HCT116 (cell line): ENCODE results near the gene NSMCE1. TPM values are rescaled to one million over a fixed set of nuclear protein-coding genes. Genes with fewer than 3 reads are reported as not detected.

ENCODE experiments used
- ATAC-seq: fragments of 200-7000 bp; cut with Tn5 transposase; 2 replicates; pipeline ENCODE4 v1.9.1; 2020; ENCODE audit warnings: mild to moderate bottlenecking, moderate library complexity
- BruUV-seq: library from RNA; stranded (reverse); fragments of 400-500 nt; replicated peaks from 2 replicates; lab custom pipeline; 2021; lab: Mats Ljungman, UMichigan
- CTCF ChIA-PET: fragments of 300-600 bp; sonication (Branson Sonifier 250); formaldehyde crosslinking; loops from one replicate; lab custom pipeline; 2021; ENCODE audit warnings: antibody characterized with exemption; lab: Charles Lee
- POLR2A ChIA-PET: fragments of 300-600, 350-600 bp; sonication (Branson Sonifier 250); formaldehyde crosslinking; loops from one replicate; lab custom pipeline; 2021; ENCODE audit warnings: antibody characterized with exemption; lab: Charles Lee
- RAD21 ChIA-PET, 2 experiments: fragments of 300-600 bp; sonication (Branson Sonifier 250); formaldehyde crosslinking; loops; one replicate each; lab custom pipeline; 2023; ENCODE audit warnings: low total read pairs in 2 of 2; ENCODE audit not compliant: uncharacterized antibody in 2 of 2, unreplicated experiment in 2 of 2, low non-redundant PET in 1 of 2; lab: Charles Lee
- DNase-seq: peaks from one replicate; pipeline ENCODE4 v3.0.0-alpha.2; 2010; ENCODE audit warnings: low read depth, low spot score
- H2AFZ ChIP-seq: fragments of 200-600 bp; shearing (Covaris generic), sonication (generic); 2 replicates; pipeline ENCODE4 v1.6.1; 2017; ENCODE audit warnings: low read depth, mixed run types, mixed read lengths, antibody characterized with exemption, low read length; ENCODE audit not compliant: poor library complexity, severe bottlenecking
- H3K27ac ChIP-seq: 2 replicates; pipeline ENCODE4 v1.5.1; 2012; ENCODE audit warnings: low read depth, low read length
- H3K27me3 ChIP-seq: fragments of 200-600 bp; sonication (generic); 2 replicates; pipeline ENCODE4 v1.6.1; 2016; ENCODE audit warnings: mixed run types, low read length, mixed read lengths; ENCODE audit not compliant: insufficient read depth
- H3K36me3 ChIP-seq, 2 experiments: fragments of 200-500 bp in 1 of 2; fragments of 200-600 bp in 1 of 2; sonication (Bioruptor generic) in 1 of 2; sonication (generic) in 1 of 2; 2 replicates each; pipeline versions ENCODE4 v1.5.1 to v1.6.1; 2014 to 2016; ENCODE audit warnings: low read length in 2 of 2, inconsistent platforms in 1 of 2, mixed read lengths in 1 of 2, mixed run types in 1 of 2; ENCODE audit not compliant: insufficient read depth in 2 of 2, control insufficient read depth in 1 of 2
- H3K4me1 ChIP-seq, 2 experiments: fragments of 200-600 bp in 1 of 2; sonication (generic) in 1 of 2; 2 replicates each; pipeline versions ENCODE4 v1.5.1 to v1.6.1; 2012 to 2017; ENCODE audit warnings: low read length in 2 of 2, inconsistent platforms in 1 of 2, mild to moderate bottlenecking in 1 of 2, mixed read lengths in 1 of 2, mixed run types in 1 of 2, moderate library complexity in 1 of 2; ENCODE audit not compliant: insufficient read depth in 2 of 2, control insufficient read depth in 1 of 2
- H3K4me2 ChIP-seq: fragments of 200-600 bp; sonication (generic); 2 replicates; pipeline ENCODE4 v1.6.1; 2017; ENCODE audit warnings: mixed run types, low read length, mixed read lengths
- H3K4me3 ChIP-seq, 2 experiments: fragments of 200-600 bp in 1 of 2; sonication (generic) in 1 of 2; replicated peaks in 1 of 2; 2 replicates each; pipeline ENCODE4 v1.5.1; 2011 to 2016; ENCODE audit warnings: low read length in 2 of 2, control low read depth in 1 of 2, low read depth in 1 of 2, mild to moderate bottlenecking in 1 of 2, mixed read lengths in 1 of 2, mixed run types in 1 of 2
- H3K79me2 ChIP-seq: fragments of 200-600 bp; sonication (generic); 2 replicates; pipeline ENCODE4 v1.6.1; 2017; ENCODE audit warnings: mild to moderate bottlenecking, mixed run types, low read length, moderate library complexity, mixed read lengths; ENCODE audit not compliant: insufficient read depth
- H3K9ac ChIP-seq: fragments of 200-600 bp; sonication (generic); 2 replicates; pipeline ENCODE4 v1.6.1; 2016; ENCODE audit warnings: low read length, mixed read lengths
- H3K9me2 ChIP-seq: fragments of 200-600 bp; sonication (generic), shearing (Covaris generic); 2 replicates; pipeline ENCODE4 v1.6.1; 2017; ENCODE audit warnings: mixed run types, mild to moderate bottlenecking, moderate library complexity; ENCODE audit not compliant: insufficient read depth
- H3K9me3 ChIP-seq, 2 experiments: fragments of 200-500 bp in 1 of 2; fragments of 200-600 bp in 1 of 2; sonication (Bioruptor generic) in 1 of 2; sonication (generic) in 1 of 2; 2 replicates each; pipeline ENCODE4 v1.6.1; 2014 to 2017; ENCODE audit warnings: low read length in 2 of 2, mixed read lengths in 2 of 2, inconsistent platforms in 1 of 2, low read depth in 1 of 2, mild to moderate bottlenecking in 1 of 2, mixed run types in 1 of 2, moderate library complexity in 1 of 2; ENCODE audit not compliant: control insufficient read depth in 1 of 2, insufficient read depth in 1 of 2
- H4K20me1 ChIP-seq: fragments of 200-600 bp; sonication (generic), shearing (Covaris generic); 2 replicates; pipeline ENCODE4 v1.6.1; 2017; ENCODE audit warnings: mixed run types, mild to moderate bottlenecking, moderate library complexity; ENCODE audit not compliant: insufficient read depth
- CBX3 ChIP-seq: IDR thresholded peaks from 2 replicates; pipeline ENCODE4 v1.6.1; 2012; ENCODE audit warnings: low read depth
- CEBPB ChIP-seq: IDR thresholded peaks from 2 replicates; pipeline ENCODE4 v1.6.1; 2012; ENCODE audit warnings: low read depth
- EGR1 ChIP-seq: IDR thresholded peaks from 2 replicates; pipeline ENCODE4 v1.6.1; 2012; ENCODE audit warnings: low read depth
- EZH2phosphoT487 ChIP-seq: fragments of 200-600 bp; IDR thresholded peaks from 2 replicates; pipeline ENCODE4 v1.6.1; 2018; ENCODE audit warnings: antibody characterized with exemption, borderline replicate concordance
- POLR2AphosphoS5 ChIP-seq: IDR thresholded peaks from 2 replicates; pipeline ENCODE4 v1.6.1; 2011; ENCODE audit warnings: mild to moderate bottlenecking, low read depth, low read length, moderate library complexity
- SRF ChIP-seq: IDR thresholded peaks from 2 replicates; pipeline ENCODE4 v1.6.1; 2012; ENCODE audit warnings: low read depth
- TCF7L2 ChIP-seq: IDR thresholded peaks from 2 replicates; pipeline ENCODE4 v1.7.0; 2011; ENCODE audit warnings: borderline replicate concordance, inconsistent platforms; ENCODE audit not compliant: insufficient read depth, insufficient read length; ENCODE audit errors: extremely low read depth
- ZFX ChIP-seq: fragments of 450-650 bp; IDR thresholded peaks from 2 replicates; pipeline ENCODE4 v1.6.1; 2017
- intact Hi-C: fragments of 100-400 bp; cut with micrococcal nuclease; formaldehyde crosslinking; loops from 2 replicates; pipeline ENCODE4 v1.10.0; 2022
- total RNA-seq: library from RNA; stranded (reverse); gene quantifications from one replicate; pipeline ENCODE4 v1.2.1, GENCODE V29; 2021; ENCODE audit not compliant: unreplicated experiment
- TF ChIP-seq, protein P1 (sequence below): IDR thresholded peaks from 2 replicates; pipeline ENCODE4 v1.6.1; 2011; ENCODE audit warnings: mild to moderate bottlenecking, low read length, moderate library complexity; ENCODE audit not compliant: insufficient replicate concordance; ENCODE audit errors: extremely low read depth
- TF ChIP-seq, protein P2 (sequence below), 3 experiments: fragments of 200-600 bp in 1 of 3; sonication (generic) in 1 of 3; IDR thresholded peaks in 2 of 3; conservative IDR thresholded peaks in 1 of 3; 2 replicates each; pipeline ENCODE4 v1.5.1; 2012 to 2017; ENCODE audit warnings: low read depth in 2 of 3, low read length in 2 of 3, antibody characterized with exemption in 1 of 3, borderline replicate concordance in 1 of 3, control low read depth in 1 of 3, mild to moderate bottlenecking in 1 of 3, mixed read lengths in 1 of 3, mixed run types in 1 of 3, moderate library complexity in 1 of 3; ENCODE audit not compliant: insufficient read depth in 1 of 3

Gene NSMCE1
- total RNA-seq, 1 experiment from 2014 or later, result 85.6 TPM

- TF ChIP-seq, protein P1, sequence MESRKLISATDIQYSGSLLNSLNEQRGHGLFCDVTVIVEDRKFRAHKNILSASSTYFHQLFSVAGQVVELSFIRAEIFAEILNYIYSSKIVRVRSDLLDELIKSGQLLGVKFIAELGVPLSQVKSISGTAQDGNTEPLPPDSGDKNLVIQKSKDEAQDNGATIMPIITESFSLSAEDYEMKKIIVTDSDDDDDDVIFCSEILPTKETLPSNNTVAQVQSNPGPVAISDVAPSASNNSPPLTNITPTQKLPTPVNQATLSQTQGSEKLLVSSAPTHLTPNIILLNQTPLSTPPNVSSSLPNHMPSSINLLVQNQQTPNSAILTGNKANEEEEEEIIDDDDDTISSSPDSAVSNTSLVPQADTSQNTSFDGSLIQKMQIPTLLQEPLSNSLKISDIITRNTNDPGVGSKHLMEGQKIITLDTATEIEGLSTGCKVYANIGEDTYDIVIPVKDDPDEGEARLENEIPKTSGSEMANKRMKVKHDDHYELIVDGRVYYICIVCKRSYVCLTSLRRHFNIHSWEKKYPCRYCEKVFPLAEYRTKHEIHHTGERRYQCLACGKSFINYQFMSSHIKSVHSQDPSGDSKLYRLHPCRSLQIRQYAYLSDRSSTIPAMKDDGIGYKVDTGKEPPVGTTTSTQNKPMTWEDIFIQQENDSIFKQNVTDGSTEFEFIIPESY, result no peak
- no peak for TF ChIP-seq EZH2phosphoT487
- TF ChIP-seq, protein P2, sequence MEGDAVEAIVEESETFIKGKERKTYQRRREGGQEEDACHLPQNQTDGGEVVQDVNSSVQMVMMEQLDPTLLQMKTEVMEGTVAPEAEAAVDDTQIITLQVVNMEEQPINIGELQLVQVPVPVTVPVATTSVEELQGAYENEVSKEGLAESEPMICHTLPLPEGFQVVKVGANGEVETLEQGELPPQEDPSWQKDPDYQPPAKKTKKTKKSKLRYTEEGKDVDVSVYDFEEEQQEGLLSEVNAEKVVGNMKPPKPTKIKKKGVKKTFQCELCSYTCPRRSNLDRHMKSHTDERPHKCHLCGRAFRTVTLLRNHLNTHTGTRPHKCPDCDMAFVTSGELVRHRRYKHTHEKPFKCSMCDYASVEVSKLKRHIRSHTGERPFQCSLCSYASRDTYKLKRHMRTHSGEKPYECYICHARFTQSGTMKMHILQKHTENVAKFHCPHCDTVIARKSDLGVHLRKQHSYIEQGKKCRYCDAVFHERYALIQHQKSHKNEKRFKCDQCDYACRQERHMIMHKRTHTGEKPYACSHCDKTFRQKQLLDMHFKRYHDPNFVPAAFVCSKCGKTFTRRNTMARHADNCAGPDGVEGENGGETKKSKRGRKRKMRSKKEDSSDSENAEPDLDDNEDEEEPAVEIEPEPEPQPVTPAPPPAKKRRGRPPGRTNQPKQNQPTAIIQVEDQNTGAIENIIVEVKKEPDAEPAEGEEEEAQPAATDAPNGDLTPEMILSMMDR (IDR thresholded peaks at IDR 0.05 in 2 of 3, conservative IDR thresholded peaks at IDR 0.05 in 1 of 3; ENCODE audit: borderline replicate concordance in 1 of 3, insufficient read depth in 1 of 3, low read depth in 2 of 3, low read length in 2 of 3), result no peak
- TF ChIP-seq POLR2AphosphoS5, result no peak
- no peak for TF ChIP-seq SRF
- no peak for TF ChIP-seq ZFX
- TF ChIP-seq CEBPB, result no peak
- no peak for TF ChIP-seq CBX3
Measured at GRCh38 chr16:27270349-27270748, 1.8 kb upstream of the NSMCE1 start (continued).

- Histone ChIP-seq H3K79me2 (peaks cover 18% of the 10 kb centered on the region; the same call in 1 of the 2 replicates), H3K4me1 (peaks cover 23 to 77% of the 10 kb centered on the region in 2 experiments), H2AFZ (no peak overlapping the region), H3K9me3 (no peaks in the 10 kb centered on the region), H3K36me3 (no peaks in the 10 kb centered on the region), H4K20me1 (no peaks in the 10 kb centered on the region), H3K27me3 (no peaks in the 10 kb centered on the region), H3K4me3 (peak overlapping the region; percentile 79 to 92), H3K9me2 (no peaks in the 10 kb centered on the region), H3K4me2 (peak overlapping the region; percentile 87), H3K9ac (peak overlapping the region; percentile 85), H3K27ac (peak overlapping the region; percentile 69)
- RAD21 ChIA-PET, result no interaction called here
- intact Hi-C loops, result loop anchor here (5.0 kb wide), 1 partner anchor 48 kb away; no protein-coding TSS in a partner anchor
- no TSS peak for BruUV-seq
- ATAC-seq, result no peak
- POLR2A ChIA-PET, result interaction anchor here (1.5 kb wide), 1 partner anchor 46 kb away, joined by 4 read pairs; no protein-coding TSS in a partner anchor
- CTCF ChIA-PET, result interaction anchor here (0.9 to 1.5 kb wide), 3 partner anchors 34 to 98 kb away, joined by 3 read pairs; no protein-coding TSS in a partner anchor
- TF ChIP-seq, protein P2 (IDR thresholded peaks at IDR 0.05 in 2 of 3, conservative IDR thresholded peaks at IDR 0.05 in 1 of 3; ENCODE audit: borderline replicate concordance in 1 of 3, insufficient read depth in 1 of 3, low read depth in 2 of 3, low read length in 2 of 3), result no peak
- no peak for TF ChIP-seq TCF7L2
- TF ChIP-seq EGR1, result peak; percentile 4; the same call in 1 of the 2 replicates
- no peak for DNase-seq
Measured at GRCh38 chr16:27269300-27270150, 953 bp upstream of the NSMCE1 start.
